Measurements from ENCODE around the gene CHN2. TPM values are rescaled to one million over a fixed set of nuclear protein-coding genes. Genes with fewer than 3 reads are reported as not detected.

Gene CHN2
- polyA plus RNA-seq, 2 of the 4 experiments (the other 2 are of a cell fraction) = 0.06 TPM; not detected in 1

DNA sequence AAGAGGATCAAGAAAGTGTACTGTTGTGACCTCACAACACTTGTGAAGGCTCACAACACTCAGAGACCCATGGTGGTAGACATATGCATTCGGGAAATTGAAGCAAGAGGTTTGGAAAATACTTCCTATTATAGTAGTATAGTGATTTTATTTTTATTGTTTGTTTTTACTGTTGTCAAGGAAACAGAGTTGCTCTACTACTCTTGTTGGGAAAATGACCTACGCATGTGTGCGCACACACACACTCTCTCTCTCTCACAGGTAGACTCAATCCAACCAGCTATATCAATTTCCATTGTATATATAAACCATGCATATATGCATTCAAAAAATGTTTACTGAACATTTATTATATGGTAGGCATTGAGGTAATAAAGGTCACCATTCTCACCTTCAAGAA is 305.4 kb downstream of the CHN2 start:
- no peak overlapping the region for H3K4me3 ChIP-seq
- ChIA-PET CTCF (interaction anchor here (0.6 kb wide), 1 partner anchor 1401 kb away, joined by 3 read pairs; no protein-coding TSS in a partner anchor), POLR2A (no interaction called here)
- FAIRE-seq = no peak
- no peak overlapping the region for H3K4me2 ChIP-seq
- H3K27ac ChIP-seq = no peak overlapping the region
- peaks cover 5% of the 10 kb centered on the region for H3K4me1 ChIP-seq
- no peak for DNase-seq (ENCODE audit: low read depth in 1 of 2, low spot score in 1 of 2)
- 63% methylated on average over 3 of the region's 3 CpGs for WGBS (ENCODE audit: missing lambda C conversion rate)
- H3K9me3 ChIP-seq = no peaks in the 10 kb centered on the region
- TF ChIP-seq NPAS2 (CRISPR knock-in tag; IDR thresholded peaks at IDR 0.05; ENCODE audit: borderline replicate concordance) = no peak
- TF ChIP-seq MAZ (IDR thresholded peaks at IDR 0.05; ENCODE audit: borderline replicate concordance, low read depth, low read length) = no peak
- TF ChIP-seq BHLHE40 (IDR thresholded peaks at IDR 0.05; ENCODE audit: low read depth, low read length) = no peak
- TF ChIP-seq, protein P1, sequence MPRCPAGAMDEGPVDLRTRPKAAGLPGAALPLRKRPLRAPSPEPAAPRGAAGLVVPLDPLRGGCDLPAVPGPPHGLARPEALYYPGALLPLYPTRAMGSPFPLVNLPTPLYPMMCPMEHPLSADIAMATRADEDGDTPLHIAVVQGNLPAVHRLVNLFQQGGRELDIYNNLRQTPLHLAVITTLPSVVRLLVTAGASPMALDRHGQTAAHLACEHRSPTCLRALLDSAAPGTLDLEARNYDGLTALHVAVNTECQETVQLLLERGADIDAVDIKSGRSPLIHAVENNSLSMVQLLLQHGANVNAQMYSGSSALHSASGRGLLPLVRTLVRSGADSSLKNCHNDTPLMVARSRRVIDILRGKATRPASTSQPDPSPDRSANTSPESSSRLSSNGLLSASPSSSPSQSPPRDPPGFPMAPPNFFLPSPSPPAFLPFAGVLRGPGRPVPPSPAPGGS (IDR thresholded peaks at IDR 0.05) = no peak
- TF ChIP-seq EHF (CRISPR knock-in tag; IDR thresholded peaks at IDR 0.05) = no peak
- no peak for TF ChIP-seq RCOR1 (IDR thresholded peaks at IDR 0.05; ENCODE audit: low read depth, low read length)
- TF ChIP-seq HDAC2 (IDR thresholded peaks at IDR 0.05) = no peak
- TF ChIP-seq, protein P2, sequence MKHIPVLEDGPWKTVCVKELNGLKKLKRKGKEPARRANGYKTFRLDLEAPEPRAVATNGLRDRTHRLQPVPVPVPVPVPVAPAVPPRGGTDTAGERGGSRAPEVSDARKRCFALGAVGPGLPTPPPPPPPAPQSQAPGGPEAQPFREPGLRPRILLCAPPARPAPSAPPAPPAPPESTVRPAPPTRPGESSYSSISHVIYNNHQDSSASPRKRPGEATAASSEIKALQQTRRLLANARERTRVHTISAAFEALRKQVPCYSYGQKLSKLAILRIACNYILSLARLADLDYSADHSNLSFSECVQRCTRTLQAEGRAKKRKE (CRISPR knock-in tag; IDR thresholded peaks at IDR 0.05; ENCODE audit: low read depth) = no peak
- TF ChIP-seq, protein P3, sequence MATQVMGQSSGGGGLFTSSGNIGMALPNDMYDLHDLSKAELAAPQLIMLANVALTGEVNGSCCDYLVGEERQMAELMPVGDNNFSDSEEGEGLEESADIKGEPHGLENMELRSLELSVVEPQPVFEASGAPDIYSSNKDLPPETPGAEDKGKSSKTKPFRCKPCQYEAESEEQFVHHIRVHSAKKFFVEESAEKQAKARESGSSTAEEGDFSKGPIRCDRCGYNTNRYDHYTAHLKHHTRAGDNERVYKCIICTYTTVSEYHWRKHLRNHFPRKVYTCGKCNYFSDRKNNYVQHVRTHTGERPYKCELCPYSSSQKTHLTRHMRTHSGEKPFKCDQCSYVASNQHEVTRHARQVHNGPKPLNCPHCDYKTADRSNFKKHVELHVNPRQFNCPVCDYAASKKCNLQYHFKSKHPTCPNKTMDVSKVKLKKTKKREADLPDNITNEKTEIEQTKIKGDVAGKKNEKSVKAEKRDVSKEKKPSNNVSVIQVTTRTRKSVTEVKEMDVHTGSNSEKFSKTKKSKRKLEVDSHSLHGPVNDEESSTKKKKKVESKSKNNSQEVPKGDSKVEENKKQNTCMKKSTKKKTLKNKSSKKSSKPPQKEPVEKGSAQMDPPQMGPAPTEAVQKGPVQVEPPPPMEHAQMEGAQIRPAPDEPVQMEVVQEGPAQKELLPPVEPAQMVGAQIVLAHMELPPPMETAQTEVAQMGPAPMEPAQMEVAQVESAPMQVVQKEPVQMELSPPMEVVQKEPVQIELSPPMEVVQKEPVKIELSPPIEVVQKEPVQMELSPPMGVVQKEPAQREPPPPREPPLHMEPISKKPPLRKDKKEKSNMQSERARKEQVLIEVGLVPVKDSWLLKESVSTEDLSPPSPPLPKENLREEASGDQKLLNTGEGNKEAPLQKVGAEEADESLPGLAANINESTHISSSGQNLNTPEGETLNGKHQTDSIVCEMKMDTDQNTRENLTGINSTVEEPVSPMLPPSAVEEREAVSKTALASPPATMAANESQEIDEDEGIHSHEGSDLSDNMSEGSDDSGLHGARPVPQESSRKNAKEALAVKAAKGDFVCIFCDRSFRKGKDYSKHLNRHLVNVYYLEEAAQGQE (IDR thresholded peaks at IDR 0.05) = no peak
- no peak for TF ChIP-seq POLR2A (IDR thresholded peaks at IDR 0.05; ENCODE audit: low read length)
- TF ChIP-seq NR3C1 (IDR thresholded peaks at IDR 0.05) = no peak
- TF ChIP-seq KDM1A (IDR thresholded peaks at IDR 0.05; ENCODE audit: low read depth) = no peak
- TF ChIP-seq ZC3H11A (IDR thresholded peaks at IDR 0.05) = no peak
- TF ChIP-seq FOXS1 (CRISPR knock-in tag; IDR thresholded peaks at IDR 0.05) = no peak
- TF ChIP-seq CEBPB (IDR thresholded peaks at IDR 0.05) = no peak
- TF ChIP-seq GATA3 (IDR thresholded peaks at IDR 0.05; ENCODE audit: borderline replicate concordance) = no peak
- TF ChIP-seq, protein P4, sequence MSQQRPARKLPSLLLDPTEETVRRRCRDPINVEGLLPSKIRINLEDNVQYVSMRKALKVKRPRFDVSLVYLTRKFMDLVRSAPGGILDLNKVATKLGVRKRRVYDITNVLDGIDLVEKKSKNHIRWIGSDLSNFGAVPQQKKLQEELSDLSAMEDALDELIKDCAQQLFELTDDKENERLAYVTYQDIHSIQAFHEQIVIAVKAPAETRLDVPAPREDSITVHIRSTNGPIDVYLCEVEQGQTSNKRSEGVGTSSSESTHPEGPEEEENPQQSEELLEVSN (IDR thresholded peaks at IDR 0.05; ENCODE audit: borderline replicate concordance, low read depth) = no peak
- no peak for ATAC-seq

DNA sequence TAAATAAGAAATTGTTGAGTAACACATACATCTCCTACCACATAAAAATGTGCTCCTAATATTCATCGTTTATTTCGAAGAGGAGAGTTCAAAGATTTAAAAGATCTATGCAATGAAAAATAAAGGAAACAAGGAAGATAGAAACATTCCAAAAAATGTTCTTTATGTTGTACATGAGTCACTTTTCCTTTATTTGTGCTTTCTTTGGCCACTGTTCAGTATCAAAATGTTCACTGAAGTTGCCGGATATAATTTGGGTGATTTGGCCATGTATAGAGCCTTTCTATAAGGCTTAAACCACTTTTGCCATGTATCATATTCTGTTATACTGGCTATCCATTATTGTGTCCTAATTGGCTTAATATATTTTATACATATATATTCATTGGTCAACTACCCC is 306.1 kb downstream of the CHN2 start:
- H3K4me2 ChIP-seq = no peak overlapping the region
- H3K4me1 ChIP-seq = no peaks in the 10 kb centered on the region; the same call in 2 of the 3 replicates
- CTCF ChIA-PET = no interaction called here
- no peak overlapping the region for H3K4me3 ChIP-seq
- H3K27ac ChIP-seq = no peak overlapping the region
- 73% methylated on average over 3 of the region's 3 CpGs for WGBS (ENCODE audit: missing lambda C conversion rate)
- DNase-seq (ENCODE audit: low read depth in 1 of 2, low spot score in 1 of 2) (no peak), FAIRE-seq (no peak), ATAC-seq (no peak)
- POLR2A ChIA-PET = no interaction called here
- H3K9me3 ChIP-seq = no peaks in the 10 kb centered on the region
- TF ChIP-seq TP53 (CRISPR knock-in tag; IDR thresholded peaks at IDR 0.05) (no peak), MYC (IDR thresholded peaks at IDR 0.05; ENCODE audit: borderline replicate concordance, low read length) (no peak), RFX5 (IDR thresholded peaks at IDR 0.05) (no peak), RNF2 (IDR thresholded peaks at IDR 0.05; ENCODE audit: borderline replicate concordance, low read depth) (no peak), FOSB (CRISPR knock-in tag; IDR thresholded peaks at IDR 0.05) (no peak), NFE2L2 (conservative IDR thresholded peaks at IDR 0.05; ENCODE audit: low read length) (no peak), HDAC2 (IDR thresholded peaks at IDR 0.05) (no peak), HOXB13 (CRISPR knock-in tag; IDR thresholded peaks at IDR 0.05; ENCODE audit: low read depth) (no peak), CBX8 (IDR thresholded peaks at IDR 0.05) (no peak)
- TF ChIP-seq, protein P5, sequence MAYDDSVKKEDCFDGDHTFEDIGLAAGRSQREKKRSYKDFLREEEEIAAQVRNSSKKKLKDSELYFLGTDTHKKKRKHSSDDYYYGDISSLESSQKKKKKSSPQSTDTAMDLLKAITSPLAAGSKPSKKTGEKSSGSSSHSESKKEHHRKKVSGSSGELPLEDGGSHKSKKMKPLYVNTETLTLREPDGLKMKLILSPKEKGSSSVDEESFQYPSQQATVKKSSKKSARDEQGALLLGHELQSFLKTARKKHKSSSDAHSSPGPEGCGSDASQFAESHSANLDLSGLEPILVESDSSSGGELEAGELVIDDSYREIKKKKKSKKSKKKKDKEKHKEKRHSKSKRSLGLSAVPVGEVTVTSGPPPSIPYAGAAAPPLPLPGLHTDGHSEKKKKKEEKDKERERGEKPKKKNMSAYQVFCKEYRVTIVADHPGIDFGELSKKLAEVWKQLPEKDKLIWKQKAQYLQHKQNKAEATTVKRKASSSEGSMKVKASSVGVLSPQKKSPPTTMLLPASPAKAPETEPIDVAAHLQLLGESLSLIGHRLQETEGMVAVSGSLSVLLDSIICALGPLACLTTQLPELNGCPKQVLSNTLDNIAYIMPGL (CRISPR knock-in tag; IDR thresholded peaks at IDR 0.05; ENCODE audit: borderline replicate concordance) = no peak
- TF ChIP-seq, protein P1 (IDR thresholded peaks at IDR 0.05) = no peak
- TF ChIP-seq, protein P3 (IDR thresholded peaks at IDR 0.05) = no peak

Measured in A549 (cell line).